Endothelial cell of umbilical vein (primary cell): ENCODE data around the gene AGBL4.

ENCODE experiments used
- CTCF ChIP-seq, 2 donors: IDR thresholded peaks; 1 replicate in 1 of 2; 2 replicates in 1 of 2; pipeline ENCODE4 v1.5.1; 2011; ENCODE audit warnings: low read length in 2 of 2, mild to moderate bottlenecking in 2 of 2, moderate library complexity in 2 of 2, control low read depth in 1 of 2, inconsistent platforms in 1 of 2, low read depth in 1 of 2; ENCODE audit not compliant: insufficient read depth in 1 of 2; ENCODE audit errors: extremely low read depth in 1 of 2
- POLR2A ChIP-seq: IDR thresholded peaks from 2 replicates; pipeline ENCODE4 v1.6.1; 2012; ENCODE audit warnings: low read depth, mild to moderate bottlenecking, control low read depth, low read length
- POLR2AphosphoS5 ChIP-seq: IDR thresholded peaks from 2 replicates; pipeline ENCODE4 v1.6.1; 2012; ENCODE audit warnings: low read depth, mild to moderate bottlenecking, control low read depth, low read length, moderate library complexity; ENCODE audit not compliant: insufficient read depth

- TF ChIP-seq POLR2A, result no peak
- no peak for TF ChIP-seq CTCF (IDR thresholded peaks at IDR 0.05; ENCODE audit: extremely low read depth in 1 of 2, insufficient read depth in 1 of 2, low read depth in 1 of 2, low read length in 2 of 2)
- TF ChIP-seq POLR2AphosphoS5, result no peak
These were observed 1075.2 kb downstream of the AGBL4 start for GRCh38 chr1:48948562-48948961.
